CD4-positive, CD25-positive, alpha-beta regulatory T cell (primary cell): ENCODE data around the gene BRINP3. TPM values are rescaled to one million over a fixed set of nuclear protein-coding genes. Genes with fewer than 3 reads are reported as not detected.

Experiments used
- ATAC-seq, 2 donors: fragments of 150-1000 bp; cut with Tn5 transposase; one replicate each; pipeline ENCODE4 v1.10.0; 2021; ENCODE audit warnings: low read depth in 2 of 2, moderate number of reproducible peaks in 2 of 2, moderate library complexity in 1 of 2
- DNase-seq, 3 donors: peaks; one replicate each; pipeline versions ENCODE4 v3.0.0 to v3.0.0-alpha.2; 2012 to 2022; ENCODE audit warnings: mixed read lengths in 1 of 3
- H3K27ac ChIP-seq: one replicate; pipeline ENCODE4 v1.7.0; 2013; ENCODE audit warnings: mild to moderate bottlenecking, low read length; ENCODE audit not compliant: insufficient read depth, poor library complexity, severe bottlenecking
- H3K27me3 ChIP-seq: one replicate; pipeline ENCODE4 v1.7.0; 2013; ENCODE audit warnings: low read length; ENCODE audit not compliant: control insufficient read depth, insufficient read depth
- H3K36me3 ChIP-seq: one replicate; pipeline ENCODE4 v1.7.0; 2013; ENCODE audit warnings: mild to moderate bottlenecking, low read length, moderate library complexity; ENCODE audit not compliant: control insufficient read depth, insufficient read depth
- H3K4me1 ChIP-seq: 2 replicates; pipeline ENCODE4 v1.7.0; 2013; ENCODE audit warnings: mild to moderate bottlenecking, low read length; ENCODE audit not compliant: insufficient read depth, control insufficient read depth, poor library complexity, severe bottlenecking
- H3K4me3 ChIP-seq: one replicate; pipeline ENCODE4 v1.7.0; 2013; ENCODE audit warnings: low read depth, mild to moderate bottlenecking, low read length, moderate library complexity
- H3K9me3 ChIP-seq, 2 experiments: 1 replicate in 1 of 2; 2 replicates in 1 of 2; pipeline ENCODE4 v1.7.0; 2013; ENCODE audit warnings: low read length in 2 of 2, mild to moderate bottlenecking in 1 of 2, moderate library complexity in 1 of 2; ENCODE audit not compliant: control insufficient read depth in 2 of 2
- H3K27ac Mint-ChIP-seq, 3 donors: one replicate each; pipeline ENCODE4 v1.8.0; 2020 to 2022; ENCODE audit warnings: mild to moderate bottlenecking in 3 of 3, mixed read lengths in 3 of 3, moderate library complexity in 2 of 3
- H3K27me3 Mint-ChIP-seq: one replicate; pipeline ENCODE4 v1.8.0; 2022; ENCODE audit warnings: mild to moderate bottlenecking, mixed read lengths
- H3K36me3 Mint-ChIP-seq: one replicate; pipeline ENCODE4 v1.8.0; 2020; ENCODE audit warnings: mixed read lengths
- H3K4me1 Mint-ChIP-seq, 4 donors: one replicate each; pipeline ENCODE4 v1.8.0; 2020 to 2022; ENCODE audit warnings: mixed read lengths in 4 of 4, mild to moderate bottlenecking in 1 of 4
- H3K4me3 Mint-ChIP-seq, 4 donors: one replicate each; pipeline ENCODE4 v1.8.0; 2020 to 2022; ENCODE audit warnings: mild to moderate bottlenecking in 4 of 4, mixed read lengths in 4 of 4, moderate library complexity in 3 of 4
- H3K9me3 Mint-ChIP-seq, 7 donors: one replicate each; pipeline ENCODE4 v1.8.0; 2020 to 2022; ENCODE audit warnings: mixed read lengths in 7 of 7, mild to moderate bottlenecking in 3 of 7, moderate library complexity in 2 of 7
- polyA plus RNA-seq, 4 donors: library from polyadenylated mRNA; unstranded; fragments of 300-500 nt; fragmentation: Illumina TruSeq; gene quantifications; one replicate each; pipeline ENCODE4 v1.2.3, GENCODE V29; 2021
- total RNA-seq: library from RNA; stranded (reverse); gene quantifications from one replicate; pipeline ENCODE4 v1.2.3, GENCODE V29; 2022

The BRINP3 gene
- total and polyA plus RNA-seq, 5 donors from 2014 or later, result not detected

- Mint-ChIP-seq H3K36me3 (no peaks in the 10 kb centered on the region), H3K4me3 (no peak overlapping the region), H3K4me1 (no peaks in the 10 kb centered on the region), H3K9me3 (peaks cover 0 to 25% (median 3%) of the 10 kb centered on the region in 7 donors), H3K27me3 (no peaks in the 10 kb centered on the region), H3K27ac (no peak overlapping the region)
- Histone ChIP-seq H3K4me1 (no peaks in the 10 kb centered on the region), H3K27ac (no peak overlapping the region), H3K9me3 (peaks cover 0 to 7% of the 10 kb centered on the region in 2 experiments), H3K4me3 (no peak overlapping the region), H3K36me3 (no peaks in the 10 kb centered on the region), H3K27me3 (no peaks in the 10 kb centered on the region)
- DNase-seq (no peak), ATAC-seq (no peak)
Measured at GRCh38 chr1:190183588-190183987, 294.1 kb downstream of the BRINP3 start.

- no peaks in the 10 kb centered on the region for H3K4me1 ChIP-seq
- DNase-seq (no peak), ATAC-seq (no peak)
- Mint-ChIP-seq H3K27ac (no peak overlapping the region), H3K9me3 (peaks cover 0 to 18% (median 4%) of the 10 kb centered on the region in 7 donors), H3K27me3 (no peaks in the 10 kb centered on the region), H3K4me3 (no peak overlapping the region), H3K36me3 (no peaks in the 10 kb centered on the region), H3K4me1 (no peaks in the 10 kb centered on the region)
- no peak overlapping the region for H3K4me3 ChIP-seq
- H3K27ac ChIP-seq, result no peak overlapping the region
- H3K27me3 ChIP-seq, result no peaks in the 10 kb centered on the region
- H3K36me3 ChIP-seq, result no peaks in the 10 kb centered on the region
- peaks cover 0 to 7% of the 10 kb centered on the region in 2 experiments for H3K9me3 ChIP-seq
Measured at GRCh38 chr1:190179817-190180216, 297.8 kb downstream of the BRINP3 start.

- Histone ChIP-seq H3K27ac (no peak overlapping the region), H3K27me3 (no peaks in the 10 kb centered on the region), H3K36me3 (no peaks in the 10 kb centered on the region), H3K4me1 (no peaks in the 10 kb centered on the region), H3K4me3 (no peak overlapping the region), H3K9me3 (peaks cover 0 to 5% of the 10 kb centered on the region in 2 experiments)
- no peaks in the 10 kb centered on the region for H3K27me3 Mint-ChIP-seq
- DNase-seq (no peak), ATAC-seq (no peak)
- no peak overlapping the region for H3K27ac Mint-ChIP-seq
- no peak overlapping the region for H3K4me3 Mint-ChIP-seq
- peaks cover 0 to 18% (median 4%) of the 10 kb centered on the region in 7 donors for H3K9me3 Mint-ChIP-seq
- no peaks in the 10 kb centered on the region for H3K36me3 Mint-ChIP-seq
- H3K4me1 Mint-ChIP-seq, result no peaks in the 10 kb centered on the region
Measured at GRCh38 chr1:190178827-190179226, 298.8 kb downstream of the BRINP3 start.

GRCh38 chr1:190177555-190177954 is 300.1 kb downstream of the BRINP3 start:
- Mint-ChIP-seq H3K9me3 (peaks cover 0 to 14% (median 4%) of the 10 kb centered on the region in 7 donors), H3K4me3 (no peak overlapping the region), H3K27me3 (no peaks in the 10 kb centered on the region), H3K27ac (no peak overlapping the region), H3K4me1 (no peaks in the 10 kb centered on the region), H3K36me3 (no peaks in the 10 kb centered on the region)
- Histone ChIP-seq H3K4me1 (no peaks in the 10 kb centered on the region), H3K4me3 (no peak overlapping the region), H3K9me3 (no peaks in the 10 kb centered on the region), H3K27me3 (no peaks in the 10 kb centered on the region), H3K27ac (no peak overlapping the region), H3K36me3 (no peaks in the 10 kb centered on the region)
- ATAC-seq (no peak), DNase-seq (no peak)

GRCh38 chr1:190176776-190177175 is 300.9 kb downstream of the BRINP3 start:
- H3K27ac Mint-ChIP-seq, result no peak overlapping the region
- no peak overlapping the region for H3K4me3 ChIP-seq
- ATAC-seq (no peak), DNase-seq (no peak)
- H3K4me1 ChIP-seq, result no peaks in the 10 kb centered on the region
- no peaks in the 10 kb centered on the region for H3K27me3 ChIP-seq
- peaks cover 0 to 9% (median 4%) of the 10 kb centered on the region in 7 donors for H3K9me3 Mint-ChIP-seq
- peaks cover under 1% of the 10 kb centered on the region for H3K27me3 Mint-ChIP-seq
- H3K27ac ChIP-seq, result no peak overlapping the region
- no peak overlapping the region for H3K4me3 Mint-ChIP-seq
- no peaks in the 10 kb centered on the region for H3K4me1 Mint-ChIP-seq
- no peaks in the 10 kb centered on the region for H3K36me3 ChIP-seq
- H3K9me3 ChIP-seq, result no peaks in the 10 kb centered on the region
- H3K36me3 Mint-ChIP-seq, result no peaks in the 10 kb centered on the region

GRCh38 chr1:190175320-190175719 is 302.3 kb downstream of the BRINP3 start:
- Histone ChIP-seq H3K9me3 (no peaks in the 10 kb centered on the region), H3K36me3 (no peaks in the 10 kb centered on the region), H3K27me3 (no peaks in the 10 kb centered on the region), H3K27ac (no peak overlapping the region), H3K4me1 (no peaks in the 10 kb centered on the region), H3K4me3 (no peak overlapping the region)
- Mint-ChIP-seq H3K4me1 (no peaks in the 10 kb centered on the region), H3K36me3 (no peaks in the 10 kb centered on the region), H3K4me3 (no peak overlapping the region), H3K27me3 (peaks cover 4% of the 10 kb centered on the region), H3K27ac (no peak overlapping the region), H3K9me3 (peaks cover 0 to 9% (median 4%) of the 10 kb centered on the region in 7 donors)
- ATAC-seq (no peak), DNase-seq (no peak)

- H3K4me1 ChIP-seq, result no peaks in the 10 kb centered on the region
- no peaks in the 10 kb centered on the region for H3K36me3 ChIP-seq
- no peak overlapping the region for H3K4me3 Mint-ChIP-seq
- no peak overlapping the region for H3K27ac Mint-ChIP-seq
- H3K4me1 Mint-ChIP-seq, result no peaks in the 10 kb centered on the region
- H3K27me3 ChIP-seq, result no peaks in the 10 kb centered on the region
- peaks cover 0 to 12% (median 6%) of the 10 kb centered on the region in 7 donors for H3K9me3 Mint-ChIP-seq
- H3K9me3 ChIP-seq, result peaks cover 0 to 2% of the 10 kb centered on the region in 2 experiments
- no peak overlapping the region for H3K4me3 ChIP-seq
- H3K27me3 Mint-ChIP-seq, result peaks cover 4% of the 10 kb centered on the region
- no peak for ATAC-seq
- H3K36me3 Mint-ChIP-seq, result no peaks in the 10 kb centered on the region
- H3K27ac ChIP-seq, result no peak overlapping the region
- no peak for DNase-seq
Measured at GRCh38 chr1:190172651-190173430, 304.8 kb downstream of the BRINP3 start.

GRCh38 chr1:190170321-190170720 is 307.3 kb downstream of the BRINP3 start:
- H3K27me3 ChIP-seq, result no peaks in the 10 kb centered on the region
- no peaks in the 10 kb centered on the region for H3K36me3 ChIP-seq
- no peak overlapping the region for H3K27ac ChIP-seq
- no peaks in the 10 kb centered on the region for H3K4me1 Mint-ChIP-seq
- DNase-seq (no peak), ATAC-seq (no peak)
- H3K9me3 Mint-ChIP-seq, result peaks cover 1 to 22% (median 5%) of the 10 kb centered on the region in 7 donors
- H3K27ac Mint-ChIP-seq, result no peak overlapping the region
- H3K4me3 ChIP-seq, result no peak overlapping the region
- H3K9me3 ChIP-seq, result peaks cover 0 to 2% of the 10 kb centered on the region in 2 experiments
- no peaks in the 10 kb centered on the region for H3K36me3 Mint-ChIP-seq
- H3K27me3 Mint-ChIP-seq, result peaks cover 4% of the 10 kb centered on the region
- no peak overlapping the region for H3K4me3 Mint-ChIP-seq
- no peaks in the 10 kb centered on the region for H3K4me1 ChIP-seq
